Measurements from ENCODE around the gene MGST2. TPM values are rescaled to one million over a fixed set of nuclear protein-coding genes. Genes with fewer than 3 reads are reported as not detected.

The MGST2 gene
- 10 to 100 TPM in 2 of 3 donors, 1 to 10 TPM in 1; 7.8 to 17.0 (median 10.9) TPM for total RNA-seq
- total RNA-seq (2013): 21.3 TPM

DNA sequence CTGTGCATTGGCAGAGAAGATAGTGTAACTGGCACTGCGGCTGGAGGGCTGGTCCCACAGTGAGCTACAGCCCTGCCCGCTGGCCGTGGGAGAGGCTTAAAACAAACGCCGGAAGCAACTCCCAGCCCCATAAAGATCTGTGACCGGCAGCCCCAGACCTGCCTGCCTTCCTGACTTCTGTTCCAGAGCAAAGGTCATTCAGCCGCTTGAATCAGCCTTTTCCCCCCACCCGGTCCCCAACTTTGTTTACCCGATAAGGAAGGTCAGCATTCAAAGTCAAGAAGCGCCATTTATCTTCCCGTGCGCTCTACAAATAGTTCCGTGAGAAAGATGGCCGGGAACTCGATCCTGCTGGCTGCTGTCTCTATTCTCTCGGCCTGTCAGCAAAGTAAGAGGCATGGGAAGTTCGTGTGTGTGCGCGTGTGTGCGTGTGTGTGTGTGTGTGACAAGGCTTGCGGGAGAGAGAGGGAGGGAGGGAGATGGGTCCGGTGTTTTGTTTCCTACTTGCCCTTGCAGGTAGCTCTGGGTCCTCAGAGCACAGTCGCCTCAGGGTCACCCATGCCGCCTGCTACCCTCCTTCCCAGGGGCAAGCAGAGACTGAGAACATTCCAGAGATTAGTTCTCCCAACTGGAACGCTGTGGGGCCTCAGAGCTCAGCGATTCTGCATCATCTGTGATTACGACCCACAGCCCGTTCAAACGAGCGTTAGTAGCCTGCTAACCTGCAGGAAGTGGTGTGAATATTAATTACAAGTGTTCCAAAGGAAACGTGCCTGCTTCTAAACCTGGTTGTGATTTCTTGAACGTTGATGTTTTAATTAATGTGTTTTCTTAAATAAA is at the start of gene MGST2:
Gene MGST2 (plus strand): TSS at position 130 of the 840 bp plus-strand sequence. CDS start 201 bp downstream, at position 331.
- intact Hi-C loops (cut with micrococcal nuclease): no loop called here
- Histone ChIP-seq H3K9me3 (ENCODE audit: control insufficient read depth, insufficient read depth, low read length) (no peaks in the 10 kb centered on the region), H3K4me1 (ENCODE audit: control insufficient read depth, insufficient read depth, low read length) (peaks cover 17% of the 10 kb centered on the region), H3K36me3 (ENCODE audit: control insufficient read depth, insufficient read depth, low read length) (no peaks in the 10 kb centered on the region), H3K27me3 (ENCODE audit: control insufficient read depth, insufficient read depth, low read length) (no peaks in the 10 kb centered on the region), H3K27ac (ENCODE audit: low read length) (peak within 1 kb of the TSS; percentile 62), H3K4me3 (ENCODE audit: low read length) (peak within 1 kb of the TSS; percentile 60)
- Mint-ChIP-seq H3K27me3 (ENCODE audit: low read depth in 2 of 2) (no peaks in the 10 kb centered on the region), H3K36me3 (no peaks in the 10 kb centered on the region), H3K4me3 (peak within 1 kb of the TSS; percentile 91), H3K9me3 (no peaks in the 10 kb centered on the region), H3K27ac (peak within 1 kb of the TSS; percentile 81 to 85), H3K4me1 (peaks cover 48 to 50% of the 10 kb centered on the region in 2 donors)
- ATAC-seq: peak; percentile 81 to 86 (median 82)
- 2% methylated on average over 31 of the region's 32 CpGs for WGBS (ENCODE audit: insufficient coverage)
- DNase-seq: peak; percentile 20 to 45
- TF ChIP-seq, protein P1, sequence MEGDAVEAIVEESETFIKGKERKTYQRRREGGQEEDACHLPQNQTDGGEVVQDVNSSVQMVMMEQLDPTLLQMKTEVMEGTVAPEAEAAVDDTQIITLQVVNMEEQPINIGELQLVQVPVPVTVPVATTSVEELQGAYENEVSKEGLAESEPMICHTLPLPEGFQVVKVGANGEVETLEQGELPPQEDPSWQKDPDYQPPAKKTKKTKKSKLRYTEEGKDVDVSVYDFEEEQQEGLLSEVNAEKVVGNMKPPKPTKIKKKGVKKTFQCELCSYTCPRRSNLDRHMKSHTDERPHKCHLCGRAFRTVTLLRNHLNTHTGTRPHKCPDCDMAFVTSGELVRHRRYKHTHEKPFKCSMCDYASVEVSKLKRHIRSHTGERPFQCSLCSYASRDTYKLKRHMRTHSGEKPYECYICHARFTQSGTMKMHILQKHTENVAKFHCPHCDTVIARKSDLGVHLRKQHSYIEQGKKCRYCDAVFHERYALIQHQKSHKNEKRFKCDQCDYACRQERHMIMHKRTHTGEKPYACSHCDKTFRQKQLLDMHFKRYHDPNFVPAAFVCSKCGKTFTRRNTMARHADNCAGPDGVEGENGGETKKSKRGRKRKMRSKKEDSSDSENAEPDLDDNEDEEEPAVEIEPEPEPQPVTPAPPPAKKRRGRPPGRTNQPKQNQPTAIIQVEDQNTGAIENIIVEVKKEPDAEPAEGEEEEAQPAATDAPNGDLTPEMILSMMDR (IDR thresholded peaks at IDR 0.05): no peak

DNA sequence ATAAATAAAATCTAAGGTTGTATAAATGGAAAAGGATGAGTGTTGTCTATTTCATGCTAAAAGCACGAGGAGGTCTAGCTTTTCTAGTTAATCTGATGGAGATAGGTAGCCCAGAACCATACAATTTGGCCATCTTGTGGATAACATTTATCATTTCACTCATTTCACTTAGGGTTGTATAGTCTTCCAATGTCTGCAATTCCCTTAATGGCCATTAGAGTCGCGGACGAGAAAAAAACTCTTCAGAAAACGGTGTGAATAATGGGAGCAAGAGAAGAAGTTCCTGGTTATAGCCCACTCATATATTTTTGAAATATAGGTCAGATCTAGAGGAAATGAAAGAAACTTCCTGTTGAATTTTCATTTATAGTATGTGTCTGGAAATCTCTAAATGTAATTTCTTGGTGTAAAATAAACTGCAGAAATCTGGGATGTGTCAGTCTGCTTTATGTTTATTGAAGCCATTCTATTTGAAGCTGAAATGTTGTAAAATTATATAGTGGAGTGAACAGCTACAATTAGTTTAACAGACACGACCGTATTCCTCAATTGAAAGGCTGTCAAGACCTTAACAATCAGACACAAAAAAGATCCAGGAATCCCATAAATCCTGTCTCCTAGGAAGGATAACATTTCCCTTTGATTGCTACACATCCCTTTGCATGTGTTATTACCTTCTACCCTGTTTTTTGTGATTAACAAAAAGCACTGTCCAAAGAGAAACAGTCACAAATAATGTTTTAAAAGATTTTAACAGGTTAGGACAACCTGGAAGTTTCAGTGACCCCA is 47.7 kb upstream of the MGST2 start:
- no peak for ATAC-seq
- DNase-seq: no peak
- no peak overlapping the region for H3K4me3 Mint-ChIP-seq
- WGBS (ENCODE audit: insufficient coverage): 75% methylated on average over 3 of the region's 7 CpGs
- no peak overlapping the region for H3K27ac Mint-ChIP-seq
- TF ChIP-seq, protein P1 (IDR thresholded peaks at IDR 0.05): no peak
- Histone ChIP-seq H3K4me3 (ENCODE audit: low read length) (no peak overlapping the region), H3K36me3 (ENCODE audit: control insufficient read depth, insufficient read depth, low read length) (no peaks in the 10 kb centered on the region), H3K27me3 (ENCODE audit: control insufficient read depth, insufficient read depth, low read length) (no peaks in the 10 kb centered on the region), H3K27ac (ENCODE audit: low read length) (no peak overlapping the region), H3K9me3 (ENCODE audit: control insufficient read depth, insufficient read depth, low read length) (no peaks in the 10 kb centered on the region), H3K4me1 (ENCODE audit: control insufficient read depth, insufficient read depth, low read length) (no peaks in the 10 kb centered on the region)
- no peaks in the 10 kb centered on the region for H3K36me3 Mint-ChIP-seq
- H3K4me1 Mint-ChIP-seq: peaks cover 0 to 5% of the 10 kb centered on the region in 2 donors
- H3K9me3 Mint-ChIP-seq: no peaks in the 10 kb centered on the region
- peaks cover 6% of the 10 kb centered on the region in 2 donors for H3K27me3 Mint-ChIP-seq (ENCODE audit: low read depth in 2 of 2)
- intact Hi-C loops (cut with micrococcal nuclease): no loop called here

DNA sequence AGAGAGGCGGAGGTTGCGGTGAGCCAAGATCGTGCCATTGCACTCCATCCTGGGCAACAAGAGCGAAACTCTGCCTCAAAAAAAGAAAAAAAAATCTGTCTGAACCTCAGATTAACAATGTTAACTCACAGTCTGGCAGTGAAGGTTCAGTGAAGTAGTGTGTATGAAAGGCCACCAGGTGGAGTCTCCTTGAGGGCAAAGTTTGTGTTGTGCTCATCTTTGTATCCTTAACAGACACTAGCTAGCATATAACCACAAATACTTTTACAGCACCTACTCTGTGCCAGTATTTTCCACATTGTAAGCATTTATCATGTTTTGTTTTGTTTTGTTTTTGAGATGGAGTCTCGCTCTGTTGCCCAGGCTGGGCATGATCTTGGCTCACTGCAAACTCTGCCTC is 46.0 kb upstream of the MGST2 start:
- no peaks in the 10 kb centered on the region for H3K4me1 ChIP-seq (ENCODE audit: control insufficient read depth, insufficient read depth, low read length)
- intact Hi-C loops (cut with micrococcal nuclease): no loop called here
- no peaks in the 10 kb centered on the region for H3K9me3 Mint-ChIP-seq
- 89% methylated on average over 5 of the region's 5 CpGs for WGBS (ENCODE audit: insufficient coverage)
- H3K27me3 ChIP-seq (ENCODE audit: control insufficient read depth, insufficient read depth, low read length): no peaks in the 10 kb centered on the region
- H3K36me3 Mint-ChIP-seq: no peaks in the 10 kb centered on the region
- H3K9me3 ChIP-seq (ENCODE audit: control insufficient read depth, insufficient read depth, low read length): no peaks in the 10 kb centered on the region
- no peak overlapping the region for H3K27ac Mint-ChIP-seq
- peaks cover 0 to 5% of the 10 kb centered on the region in 2 donors for H3K4me1 Mint-ChIP-seq
- no peak overlapping the region for H3K4me3 Mint-ChIP-seq
- peaks cover 15 to 20% of the 10 kb centered on the region in 2 donors for H3K27me3 Mint-ChIP-seq (ENCODE audit: low read depth in 2 of 2)
- no peak overlapping the region for H3K4me3 ChIP-seq (ENCODE audit: low read length)
- TF ChIP-seq, protein P1 (IDR thresholded peaks at IDR 0.05): no peak
- H3K36me3 ChIP-seq (ENCODE audit: control insufficient read depth, insufficient read depth, low read length): no peaks in the 10 kb centered on the region
- H3K27ac ChIP-seq (ENCODE audit: low read length): no peak overlapping the region
- peak in 1 of 3 donors; percentile 49 for ATAC-seq
- DNase-seq: peak in 1 of 2 donors; percentile 26
